OCI-LY3 (cell line): ENCODE data around the gene ZNF774.

ENCODE experiments used
- H2AFZ ChIP-seq: fragments of 200-600, 300-600 bp; shearing (Covaris generic); 2 replicates; pipeline ENCODE4 v1.6.0; 2014; ENCODE audit warnings: antibody characterized with exemption, low read depth, low read length
- H3K27ac ChIP-seq: fragments of 200-600, 300-600 bp; sonication (generic); 2 replicates; pipeline ENCODE4 v1.5.1; 2014; ENCODE audit warnings: mild to moderate bottlenecking, low read length, moderate library complexity, mixed read lengths
- H3K27me3 ChIP-seq: fragments of 200-600, 300-600 bp; sonication (generic); 2 replicates; pipeline ENCODE4 v1.6.1; 2014; ENCODE audit warnings: low read depth, low read length, mixed read lengths
- H3K36me3 ChIP-seq: fragments of 200-600, 300-600 bp; sonication (generic); replicated peaks from 2 replicates; pipeline ENCODE3; 2014; ENCODE audit warnings: low read depth, low read length, mixed read lengths
- H3K4me1 ChIP-seq: fragments of 300-600, 200-600 bp; sonication (generic); 2 replicates; pipeline ENCODE4 v1.6.1; 2014; ENCODE audit warnings: low read length, mixed read lengths
- H3K4me2 ChIP-seq: fragments of 200-600, 300-600 bp; sonication (generic); 2 replicates; pipeline ENCODE4 v1.6.1; 2014; ENCODE audit warnings: low read length, mixed read lengths
- H3K4me3 ChIP-seq: fragments of 300-600, 200-600 bp; sonication (generic); 2 replicates; pipeline ENCODE4 v1.5.1; 2014; ENCODE audit warnings: antibody characterized with exemption, mild to moderate bottlenecking, low read length, moderate library complexity
- H3K79me2 ChIP-seq: fragments of 300-600, 200-600 bp; shearing (Covaris generic); 2 replicates; pipeline ENCODE4 v1.6.1; 2014; ENCODE audit warnings: mild to moderate bottlenecking, low read length, mixed read lengths
- H3K9ac ChIP-seq: fragments of 300-600, 200-600 bp; shearing (Covaris generic); 2 replicates; pipeline ENCODE4 v1.6.0; 2014; ENCODE audit warnings: mild to moderate bottlenecking, low read length, moderate library complexity
- H3K9me3 ChIP-seq: fragments of 200-600, 300-600 bp; shearing (Covaris generic); 2 replicates; pipeline ENCODE4 v1.6.1; 2014; ENCODE audit warnings: low read length, mixed read lengths; ENCODE audit not compliant: insufficient read depth
- H4K20me1 ChIP-seq: fragments of 200-600, 300-600 bp; sonication (generic); 2 replicates; pipeline ENCODE4 v1.6.1; 2016; ENCODE audit warnings: low read length, mixed read lengths; ENCODE audit not compliant: insufficient read depth
- EZH2phosphoT487 ChIP-seq: fragments of 200-600 bp; shearing (Covaris generic); IDR thresholded peaks from 2 replicates; pipeline ENCODE4 v1.6.1; 2018; ENCODE audit warnings: antibody characterized with exemption, mixed run types, low read depth
- TF ChIP-seq, protein P1 (sequence below): fragments of 200-600, 300-600 bp; sonication (generic); IDR thresholded peaks from 2 replicates; pipeline ENCODE4 v1.5.1; 2014; ENCODE audit warnings: antibody characterized with exemption, low read length, low read depth

Gene ZNF774

DNA sequence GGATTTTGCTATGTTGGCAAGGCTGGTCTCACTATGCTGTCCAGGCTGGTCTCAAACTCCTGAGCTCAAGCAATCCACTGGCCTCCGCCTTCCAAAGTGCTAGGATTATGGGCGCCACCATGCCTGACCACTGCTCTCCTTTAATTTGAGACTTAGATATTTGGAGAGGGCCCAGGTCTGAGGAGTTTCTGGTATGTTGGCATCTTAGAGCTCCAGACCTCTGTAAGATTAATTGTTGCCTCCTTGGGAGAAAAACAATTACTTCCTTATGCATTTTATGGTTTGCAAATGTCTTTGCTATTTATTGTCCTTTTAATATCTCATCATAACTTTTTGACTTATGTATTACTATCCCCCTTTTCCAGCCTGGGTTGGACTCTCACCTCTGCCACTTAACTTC, 2.9 kb downstream of the ZNF774 start:
- H3K79me2 ChIP-seq, result no peaks in the 10 kb centered on the region
- TF ChIP-seq, protein P1, sequence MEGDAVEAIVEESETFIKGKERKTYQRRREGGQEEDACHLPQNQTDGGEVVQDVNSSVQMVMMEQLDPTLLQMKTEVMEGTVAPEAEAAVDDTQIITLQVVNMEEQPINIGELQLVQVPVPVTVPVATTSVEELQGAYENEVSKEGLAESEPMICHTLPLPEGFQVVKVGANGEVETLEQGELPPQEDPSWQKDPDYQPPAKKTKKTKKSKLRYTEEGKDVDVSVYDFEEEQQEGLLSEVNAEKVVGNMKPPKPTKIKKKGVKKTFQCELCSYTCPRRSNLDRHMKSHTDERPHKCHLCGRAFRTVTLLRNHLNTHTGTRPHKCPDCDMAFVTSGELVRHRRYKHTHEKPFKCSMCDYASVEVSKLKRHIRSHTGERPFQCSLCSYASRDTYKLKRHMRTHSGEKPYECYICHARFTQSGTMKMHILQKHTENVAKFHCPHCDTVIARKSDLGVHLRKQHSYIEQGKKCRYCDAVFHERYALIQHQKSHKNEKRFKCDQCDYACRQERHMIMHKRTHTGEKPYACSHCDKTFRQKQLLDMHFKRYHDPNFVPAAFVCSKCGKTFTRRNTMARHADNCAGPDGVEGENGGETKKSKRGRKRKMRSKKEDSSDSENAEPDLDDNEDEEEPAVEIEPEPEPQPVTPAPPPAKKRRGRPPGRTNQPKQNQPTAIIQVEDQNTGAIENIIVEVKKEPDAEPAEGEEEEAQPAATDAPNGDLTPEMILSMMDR, result no peak
- no peak for TF ChIP-seq EZH2phosphoT487
- H3K9ac ChIP-seq, result no peak overlapping the region
- no peaks in the 10 kb centered on the region for H3K9me3 ChIP-seq
- no peaks in the 10 kb centered on the region for H3K36me3 ChIP-seq
- H4K20me1 ChIP-seq, result no peaks in the 10 kb centered on the region
- H3K4me3 ChIP-seq, result no peak overlapping the region
- H3K4me1 ChIP-seq, result peaks cover 4% of the 10 kb centered on the region
- H3K27me3 ChIP-seq, result no peaks in the 10 kb centered on the region
- no peak overlapping the region for H3K27ac ChIP-seq
- H2AFZ ChIP-seq, result no peak overlapping the region
- no peak overlapping the region for H3K4me2 ChIP-seq

DNA sequence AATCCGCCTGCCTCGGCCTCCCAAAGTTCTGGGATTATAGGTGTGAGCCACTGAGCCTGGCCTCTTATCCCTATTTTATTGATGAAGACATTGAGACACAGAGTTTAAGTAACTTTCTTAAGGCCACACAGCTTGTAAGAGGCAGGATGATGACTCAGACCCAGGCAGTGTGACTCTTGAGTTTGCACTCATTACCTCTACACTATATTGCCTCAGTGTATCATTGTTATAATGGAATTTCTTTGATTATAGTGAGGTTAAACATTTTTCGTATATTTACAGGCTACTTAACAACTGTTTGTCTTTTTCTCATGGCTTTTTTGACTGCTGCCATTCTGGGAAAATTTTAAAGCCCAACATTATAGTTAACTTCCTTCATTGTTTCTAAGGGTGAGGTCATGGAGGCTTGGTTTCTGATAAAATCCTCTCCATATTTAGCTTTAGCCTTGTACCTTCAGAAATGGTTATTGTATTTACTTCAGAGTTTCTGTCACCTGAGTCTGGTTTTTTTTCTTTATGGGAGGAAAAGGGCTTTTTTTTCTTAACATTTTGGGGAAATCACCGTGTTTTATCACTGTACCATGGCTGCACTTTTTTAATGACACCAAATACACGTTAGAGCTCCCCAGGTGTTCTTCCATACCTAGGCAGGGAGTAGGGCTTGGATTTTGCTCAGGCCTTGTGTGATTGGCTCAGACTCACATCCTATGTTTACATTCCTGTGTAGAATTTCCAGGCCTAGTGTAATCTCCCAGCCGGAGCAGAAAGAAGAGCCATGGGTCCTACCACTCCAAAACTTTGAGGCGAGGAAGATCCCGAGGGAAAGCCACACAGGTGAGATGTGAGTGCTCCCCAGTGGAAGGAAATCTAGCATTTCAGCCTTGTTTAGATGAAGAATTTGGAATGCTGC, 6.3 kb downstream of the ZNF774 start:
- TF ChIP-seq, protein P1, result no peak
- no peak for TF ChIP-seq EZH2phosphoT487
- H3K36me3 ChIP-seq, result no peaks in the 10 kb centered on the region
- no peaks in the 10 kb centered on the region for H3K79me2 ChIP-seq
- no peak overlapping the region for H3K4me2 ChIP-seq
- no peaks in the 10 kb centered on the region for H3K27me3 ChIP-seq
- H3K27ac ChIP-seq, result no peak overlapping the region
- H3K4me3 ChIP-seq, result no peak overlapping the region
- H3K4me1 ChIP-seq, result peaks cover 9% of the 10 kb centered on the region
- H2AFZ ChIP-seq, result no peak overlapping the region
- H3K9me3 ChIP-seq, result no peaks in the 10 kb centered on the region
- no peaks in the 10 kb centered on the region for H4K20me1 ChIP-seq
- H3K9ac ChIP-seq, result no peak overlapping the region

DNA sequence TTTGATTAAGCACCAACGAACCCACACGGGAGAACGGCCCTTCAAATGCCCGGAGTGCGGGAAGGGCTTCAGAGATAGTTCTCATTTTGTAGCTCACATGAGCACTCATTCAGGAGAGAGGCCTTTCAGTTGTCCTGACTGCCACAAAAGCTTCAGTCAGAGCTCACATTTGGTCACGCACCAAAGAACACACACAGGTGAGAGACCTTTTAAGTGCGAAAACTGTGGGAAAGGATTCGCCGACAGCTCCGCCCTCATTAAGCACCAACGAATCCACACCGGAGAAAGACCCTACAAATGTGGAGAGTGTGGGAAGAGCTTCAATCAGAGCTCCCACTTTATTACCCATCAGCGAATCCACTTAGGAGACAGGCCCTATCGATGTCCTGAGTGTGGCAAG, 8.7 kb downstream of the ZNF774 start:
- Histone ChIP-seq H3K9ac (no peak overlapping the region), H3K79me2 (no peaks in the 10 kb centered on the region), H3K36me3 (no peaks in the 10 kb centered on the region), H3K4me1 (peaks cover 9% of the 10 kb centered on the region), H3K4me2 (no peak overlapping the region), H3K27ac (no peak overlapping the region), H3K27me3 (no peaks in the 10 kb centered on the region), H3K9me3 (no peaks in the 10 kb centered on the region), H2AFZ (no peak overlapping the region), H4K20me1 (no peaks in the 10 kb centered on the region), H3K4me3 (no peak overlapping the region)
- TF ChIP-seq, protein P1, result no peak
- TF ChIP-seq EZH2phosphoT487, result no peak

DNA sequence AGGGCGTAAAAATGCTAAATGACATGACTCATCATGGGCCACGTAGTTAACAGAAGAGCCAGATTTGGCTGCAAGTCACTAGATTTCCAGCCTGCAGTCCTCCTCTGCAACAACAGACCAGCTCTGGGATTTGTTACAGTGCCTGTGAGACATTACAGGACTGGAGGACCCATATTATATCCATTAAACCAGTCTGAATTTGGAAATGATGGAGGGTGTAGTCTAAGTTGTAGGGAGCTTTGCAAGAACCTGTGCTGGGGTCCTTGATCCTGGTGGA, 10.8 kb downstream of the ZNF774 start:
- no peak overlapping the region for H3K4me2 ChIP-seq
- no peak overlapping the region for H3K27ac ChIP-seq
- TF ChIP-seq EZH2phosphoT487, result no peak
- TF ChIP-seq, protein P1, result no peak
- H3K36me3 ChIP-seq, result no peaks in the 10 kb centered on the region
- no peak overlapping the region for H2AFZ ChIP-seq
- peaks cover 9% of the 10 kb centered on the region for H3K4me1 ChIP-seq
- no peaks in the 10 kb centered on the region for H4K20me1 ChIP-seq
- no peak overlapping the region for H3K9ac ChIP-seq
- H3K79me2 ChIP-seq, result no peaks in the 10 kb centered on the region
- H3K27me3 ChIP-seq, result no peaks in the 10 kb centered on the region
- no peaks in the 10 kb centered on the region for H3K9me3 ChIP-seq
- no peak overlapping the region for H3K4me3 ChIP-seq
